Neural cell (in vitro differentiated cells): Measurements from ENCODE around the gene SLC9A7. TPM values are rescaled to one million over a fixed set of nuclear protein-coding genes. Genes with fewer than 3 reads are reported as not detected.

Experiments used
- H2AFZ ChIP-seq: fragments of 200-600, 300-800 bp; sonication (generic), shearing (Covaris generic); 2 replicates; pipeline ENCODE4 v1.6.0; 2014; ENCODE audit warnings: low read depth, mild to moderate bottlenecking, antibody characterized with exemption, low read length, moderate library complexity
- H3F3A ChIP-seq: fragments of 200-600 bp; shearing (Covaris generic); 2 replicates; pipeline ENCODE4 v1.6.1; 2016; ENCODE audit warnings: mild to moderate bottlenecking, moderate library complexity, mixed read lengths, antibody characterized with exemption, low read length; ENCODE audit not compliant: insufficient read depth, poor library complexity, severe bottlenecking
- H3K27ac ChIP-seq: fragments of 200-600, 300-800 bp; sonication (generic), shearing (Covaris generic); 2 replicates; pipeline ENCODE4 v1.5.1; 2014; ENCODE audit warnings: mild to moderate bottlenecking, low read length, moderate library complexity
- H3K27me3 ChIP-seq: fragments of 300-800, 200-600 bp; sonication (generic), shearing (Covaris generic); 2 replicates; pipeline ENCODE4 v1.6.0; 2014; ENCODE audit warnings: mild to moderate bottlenecking, low read depth, low read length, moderate library complexity; ENCODE audit not compliant: insufficient read depth
- H3K36me3 ChIP-seq: fragments of 300-800, 200-600 bp; sonication (generic), shearing (Covaris generic); 2 replicates; pipeline ENCODE4 v1.5.1; 2014; ENCODE audit warnings: mild to moderate bottlenecking, antibody characterized with exemption, low read length, moderate library complexity; ENCODE audit not compliant: insufficient read depth
- H3K4me2 ChIP-seq: fragments of 300-800, 200-600 bp; sonication (generic), shearing (Covaris generic); 2 replicates; pipeline ENCODE4 v1.6.0; 2014; ENCODE audit warnings: mild to moderate bottlenecking, low read length
- H3K4me3 ChIP-seq: fragments of 300-800, 200-600 bp; sonication (generic), shearing (Covaris generic); 2 replicates; pipeline ENCODE4 v1.5.1; 2014; ENCODE audit warnings: mild to moderate bottlenecking, low read length, moderate library complexity
- H3K79me2 ChIP-seq: fragments of 200-600 bp; shearing (Covaris generic); replicated peaks from 2 replicates; pipeline ENCODE4 v1.6.0; 2014; ENCODE audit warnings: mild to moderate bottlenecking, low read length, moderate library complexity; ENCODE audit not compliant: insufficient read depth
- H3K9ac ChIP-seq: fragments of 300-800, 200-600 bp; sonication (generic), shearing (Covaris generic); 2 replicates; pipeline ENCODE4 v1.6.1; 2016; ENCODE audit warnings: mild to moderate bottlenecking, low read length, mixed read lengths
- H3K9me2 ChIP-seq: fragments of 200-600 bp; shearing (Covaris generic); 2 replicates; pipeline ENCODE4 v1.6.1; 2016; ENCODE audit warnings: mild to moderate bottlenecking, low read length, mixed read lengths; ENCODE audit not compliant: insufficient read depth
- H3K9me3 ChIP-seq: fragments of 200-600, 300-800 bp; sonication (generic), shearing (Covaris generic); 2 replicates; pipeline ENCODE4 v1.6.1; 2016; ENCODE audit warnings: mild to moderate bottlenecking, mixed run types, low read length, moderate library complexity, mixed read lengths
- H4K20me1 ChIP-seq: fragments of 200-600 bp; shearing (Covaris generic); 2 replicates; pipeline ENCODE4 v1.6.1; 2016; ENCODE audit warnings: mild to moderate bottlenecking, mixed run types; ENCODE audit not compliant: insufficient read depth
- EP300 ChIP-seq: fragments of 450-650 bp; conservative IDR thresholded peaks from 2 replicates; pipeline ENCODE4 v1.6.1; 2014; ENCODE audit warnings: antibody characterized with exemption, mild to moderate bottlenecking, moderate library complexity; ENCODE audit not compliant: poor library complexity, severe bottlenecking
- EZH2 ChIP-seq: fragments of 200-600, 300-800 bp; shearing (Covaris generic), sonication (generic); IDR thresholded peaks from 2 replicates; pipeline ENCODE4 v1.6.1; 2014; ENCODE audit warnings: antibody characterized with exemption, low read length, borderline replicate concordance, mild to moderate bottlenecking; ENCODE audit not compliant: insufficient read depth, poor library complexity, severe bottlenecking
- MXI1 ChIP-seq: fragments of 450-650 bp; conservative IDR thresholded peaks from 2 replicates; pipeline ENCODE4 v1.6.1; 2014; ENCODE audit warnings: antibody characterized with exemption, mild to moderate bottlenecking; ENCODE audit not compliant: poor library complexity, severe bottlenecking
- POLR2AphosphoS5 ChIP-seq: IDR thresholded peaks from 2 replicates; pipeline ENCODE4 v1.6.1; 2012
- RAD21 ChIP-seq: fragments of 450-650 bp; conservative IDR thresholded peaks from 2 replicates; pipeline ENCODE4 v1.6.1; 2014; ENCODE audit warnings: antibody characterized with exemption, mild to moderate bottlenecking, moderate library complexity
- SMC3 ChIP-seq: fragments of 450-650 bp; conservative IDR thresholded peaks from 2 replicates; pipeline ENCODE4 v1.6.1; 2014; ENCODE audit warnings: antibody characterized with exemption, mild to moderate bottlenecking, moderate library complexity; ENCODE audit not compliant: poor library complexity
- TAF1 ChIP-seq: IDR thresholded peaks from 2 replicates; pipeline ENCODE4 v1.6.1; 2012; ENCODE audit warnings: low read depth
- polyA plus RNA-seq: library from polyadenylated mRNA; depleted of rRNA; stranded (reverse); fragments of >200 nt; gene quantifications from 2 replicates; pipeline ENCODE4 v1.2.3, GENCODE V29; 2014
- TF ChIP-seq, protein P1 (sequence below): IDR thresholded peaks from 2 replicates; pipeline ENCODE4 v1.6.1; 2012; ENCODE audit warnings: borderline replicate concordance
- TF ChIP-seq, protein P2 (sequence below): fragments of 450-650 bp; IDR thresholded peaks from 2 replicates; pipeline ENCODE4 v1.5.1; 2014; ENCODE audit warnings: antibody characterized with exemption, mild to moderate bottlenecking, moderate library complexity; ENCODE audit not compliant: poor library complexity, severe bottlenecking

The SLC9A7 gene
- polyA plus RNA-seq, 1 donor from 2014 or later = 12.1 TPM

DNA sequence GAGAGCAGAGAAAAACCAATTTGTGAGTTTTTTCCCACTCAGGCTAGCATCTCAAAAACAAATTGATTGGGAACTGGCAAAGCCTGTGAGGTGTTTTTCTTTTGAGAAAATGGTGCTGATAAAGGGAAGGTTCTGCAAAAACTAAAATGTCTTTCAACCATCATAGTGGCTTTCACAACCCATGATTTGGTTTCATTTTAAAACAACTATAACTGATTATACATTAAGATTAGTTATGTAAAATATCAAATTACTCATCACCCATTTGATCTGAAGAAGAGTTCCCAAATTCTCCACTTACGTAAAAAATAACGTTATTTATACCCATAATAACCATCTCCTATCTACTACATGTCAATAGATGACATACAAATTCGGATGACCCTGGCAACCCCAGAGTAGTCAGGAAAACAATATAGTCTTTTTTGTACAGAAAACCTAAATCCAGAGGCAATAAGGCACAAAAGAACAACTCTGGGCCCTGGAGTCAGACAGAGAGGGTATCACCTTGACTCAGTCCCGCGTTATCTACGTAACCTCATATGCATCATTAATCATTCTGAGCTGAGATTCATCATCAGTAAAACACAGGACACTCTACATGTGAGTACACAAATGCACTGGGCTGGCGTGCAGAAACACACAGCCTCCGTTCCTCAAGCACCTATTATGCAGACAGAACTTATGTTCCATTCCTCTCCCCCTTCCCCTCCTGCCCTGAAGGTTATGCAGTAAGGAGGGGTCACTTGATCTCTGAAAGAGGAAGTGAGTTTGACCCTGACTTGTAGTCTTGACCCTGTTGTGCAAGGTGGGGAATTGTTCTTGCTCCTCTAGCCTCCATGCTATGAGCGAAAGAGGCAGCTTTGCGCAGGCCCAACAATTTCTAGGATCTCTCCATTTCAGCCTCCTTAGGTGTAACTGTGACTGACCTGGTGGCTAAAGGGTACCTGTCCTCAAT is 82.2 kb downstream of the SLC9A7 start:
- Histone ChIP-seq H3K4me3 (no peak overlapping the region), H3K36me3 (no peaks in the 10 kb centered on the region), H3K9ac (no peak overlapping the region), H3K4me2 (no peak overlapping the region), H3K27me3 (no peaks in the 10 kb centered on the region), H3K9me3 (no peaks in the 10 kb centered on the region), H4K20me1 (no peaks in the 10 kb centered on the region), H3K9me2 (no peaks in the 10 kb centered on the region), H2AFZ (no peak overlapping the region), H3F3A (no peaks in the 10 kb centered on the region), H3K79me2 (no peaks in the 10 kb centered on the region), H3K27ac (no peak overlapping the region)
- TF ChIP-seq MXI1 = no peak
- no peak for TF ChIP-seq POLR2AphosphoS5
- no peak for TF ChIP-seq EZH2
- no peak for TF ChIP-seq TAF1
- no peak for TF ChIP-seq RAD21
- TF ChIP-seq, protein P1, sequence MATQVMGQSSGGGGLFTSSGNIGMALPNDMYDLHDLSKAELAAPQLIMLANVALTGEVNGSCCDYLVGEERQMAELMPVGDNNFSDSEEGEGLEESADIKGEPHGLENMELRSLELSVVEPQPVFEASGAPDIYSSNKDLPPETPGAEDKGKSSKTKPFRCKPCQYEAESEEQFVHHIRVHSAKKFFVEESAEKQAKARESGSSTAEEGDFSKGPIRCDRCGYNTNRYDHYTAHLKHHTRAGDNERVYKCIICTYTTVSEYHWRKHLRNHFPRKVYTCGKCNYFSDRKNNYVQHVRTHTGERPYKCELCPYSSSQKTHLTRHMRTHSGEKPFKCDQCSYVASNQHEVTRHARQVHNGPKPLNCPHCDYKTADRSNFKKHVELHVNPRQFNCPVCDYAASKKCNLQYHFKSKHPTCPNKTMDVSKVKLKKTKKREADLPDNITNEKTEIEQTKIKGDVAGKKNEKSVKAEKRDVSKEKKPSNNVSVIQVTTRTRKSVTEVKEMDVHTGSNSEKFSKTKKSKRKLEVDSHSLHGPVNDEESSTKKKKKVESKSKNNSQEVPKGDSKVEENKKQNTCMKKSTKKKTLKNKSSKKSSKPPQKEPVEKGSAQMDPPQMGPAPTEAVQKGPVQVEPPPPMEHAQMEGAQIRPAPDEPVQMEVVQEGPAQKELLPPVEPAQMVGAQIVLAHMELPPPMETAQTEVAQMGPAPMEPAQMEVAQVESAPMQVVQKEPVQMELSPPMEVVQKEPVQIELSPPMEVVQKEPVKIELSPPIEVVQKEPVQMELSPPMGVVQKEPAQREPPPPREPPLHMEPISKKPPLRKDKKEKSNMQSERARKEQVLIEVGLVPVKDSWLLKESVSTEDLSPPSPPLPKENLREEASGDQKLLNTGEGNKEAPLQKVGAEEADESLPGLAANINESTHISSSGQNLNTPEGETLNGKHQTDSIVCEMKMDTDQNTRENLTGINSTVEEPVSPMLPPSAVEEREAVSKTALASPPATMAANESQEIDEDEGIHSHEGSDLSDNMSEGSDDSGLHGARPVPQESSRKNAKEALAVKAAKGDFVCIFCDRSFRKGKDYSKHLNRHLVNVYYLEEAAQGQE = no peak
- TF ChIP-seq, protein P2, sequence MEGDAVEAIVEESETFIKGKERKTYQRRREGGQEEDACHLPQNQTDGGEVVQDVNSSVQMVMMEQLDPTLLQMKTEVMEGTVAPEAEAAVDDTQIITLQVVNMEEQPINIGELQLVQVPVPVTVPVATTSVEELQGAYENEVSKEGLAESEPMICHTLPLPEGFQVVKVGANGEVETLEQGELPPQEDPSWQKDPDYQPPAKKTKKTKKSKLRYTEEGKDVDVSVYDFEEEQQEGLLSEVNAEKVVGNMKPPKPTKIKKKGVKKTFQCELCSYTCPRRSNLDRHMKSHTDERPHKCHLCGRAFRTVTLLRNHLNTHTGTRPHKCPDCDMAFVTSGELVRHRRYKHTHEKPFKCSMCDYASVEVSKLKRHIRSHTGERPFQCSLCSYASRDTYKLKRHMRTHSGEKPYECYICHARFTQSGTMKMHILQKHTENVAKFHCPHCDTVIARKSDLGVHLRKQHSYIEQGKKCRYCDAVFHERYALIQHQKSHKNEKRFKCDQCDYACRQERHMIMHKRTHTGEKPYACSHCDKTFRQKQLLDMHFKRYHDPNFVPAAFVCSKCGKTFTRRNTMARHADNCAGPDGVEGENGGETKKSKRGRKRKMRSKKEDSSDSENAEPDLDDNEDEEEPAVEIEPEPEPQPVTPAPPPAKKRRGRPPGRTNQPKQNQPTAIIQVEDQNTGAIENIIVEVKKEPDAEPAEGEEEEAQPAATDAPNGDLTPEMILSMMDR = no peak
- no peak for TF ChIP-seq SMC3
- no peak for TF ChIP-seq EP300

DNA sequence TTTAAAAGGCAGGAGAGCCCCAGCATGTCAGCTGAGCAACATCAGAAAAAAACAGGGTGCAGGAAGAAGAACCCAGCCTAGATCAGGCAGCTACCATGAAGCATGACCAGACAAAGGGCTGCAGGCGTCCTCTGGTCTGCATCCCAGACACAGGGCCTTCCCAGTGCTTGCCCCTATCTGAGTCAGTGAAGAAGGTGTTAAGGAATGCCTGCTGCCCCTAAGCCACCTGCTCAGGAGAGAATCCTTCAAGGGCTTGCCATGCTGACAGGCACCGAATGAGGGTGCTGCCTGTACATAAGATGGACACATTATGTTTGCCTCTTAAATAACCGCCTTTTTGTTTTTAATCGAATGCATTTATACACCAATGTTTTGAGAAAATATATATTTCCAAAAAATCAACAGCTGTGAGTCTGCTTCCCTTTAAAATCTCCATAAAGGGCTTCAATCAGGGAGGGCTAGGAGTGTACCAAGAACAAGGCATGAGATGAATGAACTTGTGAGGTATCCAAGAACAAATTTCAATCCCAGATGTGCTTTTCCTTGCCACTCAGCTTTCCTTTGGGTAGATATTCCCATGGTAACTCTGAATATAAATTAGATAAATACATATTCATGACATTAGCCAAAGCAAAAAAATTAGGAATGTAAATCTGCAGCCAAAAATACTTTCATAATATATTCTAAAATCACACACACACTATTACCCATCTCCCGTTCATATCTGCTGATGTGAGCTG is 85.1 kb downstream of the SLC9A7 start:
- H3K9me3 ChIP-seq = no peaks in the 10 kb centered on the region
- no peaks in the 10 kb centered on the region for H3K79me2 ChIP-seq
- H3K27me3 ChIP-seq = no peaks in the 10 kb centered on the region
- H2AFZ ChIP-seq = no peak overlapping the region
- H3K4me2 ChIP-seq = no peak overlapping the region
- TF ChIP-seq, protein P1 = no peak
- no peak for TF ChIP-seq MXI1
- TF ChIP-seq TAF1 = no peak
- TF ChIP-seq, protein P2 = no peak
- no peak for TF ChIP-seq SMC3
- no peak for TF ChIP-seq RAD21
- no peak for TF ChIP-seq POLR2AphosphoS5
- no peak for TF ChIP-seq EP300
- no peak for TF ChIP-seq EZH2
- no peak overlapping the region for H3K27ac ChIP-seq
- H3K9ac ChIP-seq = no peak overlapping the region
- no peaks in the 10 kb centered on the region for H3K36me3 ChIP-seq
- H3K4me3 ChIP-seq = no peak overlapping the region
- no peaks in the 10 kb centered on the region for H4K20me1 ChIP-seq
- H3F3A ChIP-seq = no peaks in the 10 kb centered on the region
- H3K9me2 ChIP-seq = no peaks in the 10 kb centered on the region
